Amniotic stem cell (primary cell): Measurements from ENCODE around the gene SRGAP2B.
"Not testable (repeated sequence)": the region's sequence is repeated elsewhere in the genome, so short reads cannot be mapped to it uniquely, and the experiment has no call there.

Source experiments
- DNase-seq: peaks from one replicate; lab custom pipeline; 2025; lab: John Stamatoyannopoulos, UW

Gene SRGAP2B

GRCh38 chr1:145095284-145096057 is at the start of gene SRGAP2B, which contains the start of gene FAM72D:
Gene SRGAP2B, minus strand, starts transcription at chr1:145095328. Its CDS starts 2,427 bp downstream, at chr1:145092901.
Gene FAM72D, plus strand, starts transcription at chr1:145095974. Its CDS starts 874 bp downstream, at chr1:145096848.
- DNase-seq: not testable (repeated sequence)

DNA sequence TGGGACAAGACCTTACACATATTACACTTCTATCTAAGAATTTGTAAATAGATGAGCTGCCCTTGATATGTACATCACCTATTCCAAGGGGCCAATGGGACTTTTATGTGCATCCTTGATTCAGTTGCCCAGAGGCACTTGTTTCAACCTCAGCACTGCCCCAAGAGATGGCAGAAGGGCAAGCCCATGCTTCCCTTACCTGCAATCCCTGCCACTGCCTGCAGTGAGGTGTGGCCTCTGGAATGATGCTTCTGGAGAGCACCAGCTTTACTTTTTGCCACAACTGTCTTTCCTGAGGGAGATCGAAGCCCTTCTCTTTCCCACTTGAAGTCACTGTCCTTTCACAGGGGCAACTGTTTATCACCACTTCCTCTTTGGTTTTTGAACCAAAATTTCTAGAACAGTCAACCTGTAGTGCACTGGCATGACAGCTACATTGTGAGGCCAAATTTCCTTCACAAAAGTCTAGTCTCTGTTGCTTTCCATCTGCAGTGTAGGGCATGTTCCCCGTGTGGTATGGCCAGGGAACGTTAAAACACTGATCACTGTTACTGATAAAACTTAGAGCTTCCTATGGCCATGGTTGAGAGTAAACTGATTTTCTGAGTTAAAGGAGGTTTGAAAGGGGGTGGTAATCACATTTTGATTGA is 49.3 kb upstream of the SRGAP2B start:
- not testable (repeated sequence) for DNase-seq

DNA sequence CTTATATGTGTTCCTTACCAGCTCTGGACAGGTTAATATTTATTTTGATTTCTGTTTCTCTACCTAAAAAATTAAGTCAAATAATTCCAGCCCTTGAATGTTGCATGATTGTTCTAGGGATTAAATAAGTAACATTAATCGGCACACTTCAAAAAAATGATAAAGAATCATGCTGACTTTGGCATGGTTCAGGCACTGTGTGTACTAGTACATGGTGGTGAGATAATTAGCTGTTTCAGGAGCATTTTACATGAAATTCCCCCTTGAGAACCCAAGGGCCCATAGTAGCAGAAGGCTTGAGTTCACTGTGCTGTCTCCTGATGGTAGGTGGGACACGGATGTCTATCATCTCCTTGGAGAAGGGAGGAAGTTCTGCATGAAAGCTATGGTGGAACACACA is 45.4 kb upstream of the SRGAP2B start:
- not testable (repeated sequence) for DNase-seq

DNA sequence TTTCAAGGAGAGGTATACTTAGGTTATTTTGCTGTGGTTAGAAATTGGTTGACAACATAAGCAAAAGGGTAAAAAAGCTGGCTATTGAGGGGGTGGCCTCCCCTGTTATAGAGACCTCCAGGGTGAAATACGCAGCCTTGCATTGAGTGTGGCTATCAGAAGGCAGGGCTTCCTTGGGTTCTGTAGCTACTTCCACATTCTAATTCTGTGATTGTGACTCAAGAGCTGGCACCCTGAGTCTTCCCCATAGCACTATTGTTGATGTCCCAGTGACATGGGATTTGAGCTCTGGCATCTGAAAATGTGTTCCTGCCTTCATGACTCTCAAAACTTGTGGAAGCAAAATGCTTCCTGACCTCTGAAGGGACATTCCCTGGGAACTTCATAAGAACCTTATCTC is 39.3 kb upstream of the SRGAP2B start:
- DNase-seq: not testable (repeated sequence)

- not testable (repeated sequence) for DNase-seq
Observed at GRCh38 chr1:145128697-145129469, 33.8 kb upstream of the SRGAP2B start.

GRCh38 chr1:145127144-145127543 is 32.0 kb upstream of the SRGAP2B start:
- DNase-seq: not testable (repeated sequence)

- DNase-seq: not testable (repeated sequence)
Observed at GRCh38 chr1:145125112-145125511, 30.0 kb upstream of the SRGAP2B start.

- not testable (repeated sequence) for DNase-seq
Observed at GRCh38 chr1:145123992-145124641, 29.0 kb upstream of the SRGAP2B start.

DNA sequence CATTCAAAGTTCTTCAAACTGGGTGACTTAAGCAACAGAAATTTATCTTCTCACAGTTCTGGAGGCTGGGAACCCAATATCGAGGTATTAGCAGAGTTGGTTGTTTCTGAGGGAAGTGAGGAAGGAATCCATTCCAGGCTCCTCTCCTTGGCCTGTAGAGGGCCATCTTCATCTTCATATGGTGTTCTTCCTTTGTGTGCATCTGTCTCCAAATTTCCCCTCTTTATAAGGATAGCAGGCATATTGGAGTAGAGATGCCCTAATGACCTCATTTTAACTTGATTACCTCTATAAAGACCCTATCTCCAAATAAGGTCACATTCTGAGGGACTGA is 27.9 kb upstream of the SRGAP2B start:
- DNase-seq: not testable (repeated sequence)

DNA sequence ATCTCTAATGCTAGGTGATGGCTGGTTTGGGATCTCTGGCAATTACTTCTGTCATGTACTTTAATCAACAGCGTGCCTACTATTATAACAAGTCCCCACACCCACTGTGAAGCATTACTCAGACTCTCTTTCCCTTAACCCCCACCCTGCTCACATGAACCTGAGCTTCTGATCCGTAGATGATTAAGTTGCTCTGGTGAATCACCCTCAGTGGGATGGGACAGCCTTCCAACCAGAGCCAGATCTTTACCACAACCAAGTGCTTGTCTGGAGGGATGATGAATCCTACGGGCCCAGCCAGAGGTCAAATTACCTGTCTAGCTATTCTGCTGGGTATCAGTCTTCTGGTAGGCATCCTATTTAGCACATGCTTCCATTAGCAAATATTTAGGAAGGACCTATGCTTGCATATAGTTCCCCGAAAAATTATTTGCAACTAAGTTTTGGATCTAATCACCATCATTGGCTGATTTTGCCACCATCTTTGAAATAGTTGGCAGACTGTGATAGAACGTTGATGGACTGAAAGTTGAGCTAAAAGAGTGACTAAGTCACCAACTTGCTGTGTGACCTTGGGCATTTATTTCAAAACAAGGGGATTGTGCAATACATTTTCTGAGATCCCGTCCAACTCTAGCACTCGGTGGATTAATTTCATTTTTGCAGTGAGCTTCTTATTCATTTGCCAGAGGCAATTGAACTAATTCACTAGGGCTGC is 27.4 kb upstream of the SRGAP2B start:
- not testable (repeated sequence) for DNase-seq

DNA sequence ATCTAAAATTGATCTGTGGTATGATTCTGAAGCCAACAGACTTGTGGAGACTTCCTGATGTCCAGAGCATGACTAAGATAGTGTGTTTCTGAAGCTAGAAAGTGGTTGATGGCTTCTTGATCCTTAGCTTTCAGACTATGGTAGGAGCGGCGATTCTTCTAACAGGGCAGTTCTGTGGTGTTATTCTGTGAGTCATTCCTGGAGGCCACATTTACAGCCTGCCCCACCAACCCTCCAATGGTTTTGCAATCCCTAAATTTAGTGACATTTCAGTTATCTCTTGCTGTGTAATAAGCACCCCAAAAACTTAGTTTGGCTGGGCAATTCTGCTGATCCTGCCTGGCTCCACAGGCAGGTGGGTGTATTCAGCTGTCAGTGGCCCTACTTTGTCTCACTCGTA is 24.7 kb upstream of the SRGAP2B start:
- DNase-seq: not testable (repeated sequence)

DNA sequence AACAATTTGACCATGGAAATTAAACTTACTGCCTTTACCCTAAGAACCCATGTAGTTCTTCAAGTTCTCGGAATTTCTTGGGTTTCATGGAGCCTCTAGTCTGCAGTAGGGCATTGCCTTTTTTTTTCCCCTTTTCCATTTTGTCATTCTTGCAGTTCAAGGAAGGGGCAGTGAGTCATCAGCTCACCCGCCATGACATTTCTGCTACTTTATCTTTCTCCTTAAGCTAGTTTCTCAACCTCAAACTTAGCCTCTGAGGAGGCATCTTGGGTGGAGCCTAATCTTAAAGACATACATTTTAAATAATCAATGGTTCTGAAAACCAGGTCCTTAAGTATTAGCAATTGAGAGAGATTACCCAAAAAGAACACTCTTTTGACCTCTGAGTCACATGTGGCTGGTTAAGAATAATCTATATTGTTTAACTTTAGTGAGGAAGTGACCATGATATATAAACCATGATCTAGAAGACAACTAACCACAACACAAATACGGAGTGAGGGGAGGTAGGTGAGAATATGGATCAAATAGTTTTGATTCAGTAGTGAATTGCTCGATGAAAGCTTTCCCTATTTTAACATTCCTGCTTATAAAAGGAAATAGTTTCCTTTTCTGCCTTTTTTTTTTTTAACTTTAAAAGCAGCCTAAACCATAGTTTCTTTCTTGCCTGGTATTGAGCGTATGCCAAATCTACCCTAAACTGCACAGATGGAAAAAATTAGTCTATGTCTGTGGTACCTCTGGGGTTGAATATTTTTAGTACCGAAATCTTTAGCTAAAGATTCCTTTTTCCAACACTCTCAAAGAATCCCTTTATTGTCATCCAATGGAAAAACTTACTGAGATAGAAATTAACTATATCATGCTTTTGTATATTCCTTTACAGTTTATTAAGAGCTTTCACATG is 20.7 kb upstream of the SRGAP2B start:
- DNase-seq: not testable (repeated sequence)

DNA sequence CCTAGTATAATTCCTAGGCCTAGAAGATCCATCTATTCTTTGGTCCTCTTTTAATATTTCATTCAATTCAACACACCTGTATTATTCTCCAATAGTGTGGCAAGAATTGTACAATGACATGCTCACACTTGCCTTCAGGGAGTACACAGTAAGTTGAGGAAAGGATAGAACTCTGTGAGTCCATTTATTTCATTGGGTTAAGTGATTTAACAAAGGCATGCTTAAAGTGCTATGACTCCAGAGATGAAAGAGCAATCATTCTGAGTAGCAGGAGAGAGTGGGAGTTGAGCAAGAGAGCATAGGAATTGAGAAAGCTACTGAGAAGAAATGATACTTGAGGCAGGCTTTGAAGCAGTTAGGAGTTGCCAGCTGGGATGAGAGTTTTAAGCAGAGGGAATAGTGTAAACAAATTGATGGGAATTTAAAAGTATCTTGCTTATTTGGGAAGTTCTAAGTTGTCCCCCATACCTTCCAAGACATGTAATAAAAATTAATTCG is 19.5 kb upstream of the SRGAP2B start:
- DNase-seq: not testable (repeated sequence)

GRCh38 chr1:145112703-145113102 is 17.6 kb upstream of the SRGAP2B start:
- not testable (repeated sequence) for DNase-seq

- DNase-seq: not testable (repeated sequence)
Observed at GRCh38 chr1:145111674-145112073, 16.5 kb upstream of the SRGAP2B start.

GRCh38 chr1:145103294-145103693 is 8.2 kb upstream of the SRGAP2B start:
- DNase-seq: not testable (repeated sequence)

- DNase-seq: not testable (repeated sequence)
Observed at GRCh38 chr1:145101725-145102124, 6.6 kb upstream of the SRGAP2B start.

- DNase-seq: not testable (repeated sequence)
Observed at GRCh38 chr1:145094655-145095211, 395 bp downstream of the SRGAP2B start.

- not testable (repeated sequence) for DNase-seq
Observed at GRCh38 chr1:145093517-145094149, 1.5 kb downstream of the SRGAP2B start.
